Hematopoietic multipotent progenitor cell treated with erythropoietin and hydrocortisone succinate and interleukin-3 and kit ligand, for 6 days (in vitro differentiated cells): ENCODE results near the gene ASB1.

ENCODE experiments used
- DNase-seq: peaks from one replicate; pipeline ENCODE4 v3.0.0-alpha.2; 2015

Gene ASB1

GRCh38 chr2:238446371-238446770 is 19.6 kb downstream of the ASB1 start:
- no peak for DNase-seq

- no peak for DNase-seq
Observed at GRCh38 chr2:238448031-238448955, 21.6 kb downstream of the ASB1 start.

- no peak for DNase-seq
Observed at GRCh38 chr2:238449241-238449640, 22.5 kb downstream of the ASB1 start.

GRCh38 chr2:238449909-238450417 is 23.2 kb downstream of the ASB1 start:
- DNase-seq = peak; percentile 17

GRCh38 chr2:238450440-238450861 is 23.7 kb downstream of the ASB1 start:
- no peak for DNase-seq

GRCh38 chr2:238453842-238454241 is 27.1 kb downstream of the ASB1 start:
- DNase-seq = no peak

- DNase-seq = no peak
Observed at GRCh38 chr2:238456449-238456848, 29.7 kb downstream of the ASB1 start.

GRCh38 chr2:238456970-238457926 is 30.5 kb downstream of the ASB1 start:
- DNase-seq = no peak

GRCh38 chr2:238457927-238458324 is 31.2 kb downstream of the ASB1 start:
- DNase-seq = no peak

- DNase-seq = no peak
Observed at GRCh38 chr2:238458651-238459050, 31.9 kb downstream of the ASB1 start.

GRCh38 chr2:238459081-238459629 is 32.4 kb downstream of the ASB1 start:
- no peak for DNase-seq

GRCh38 chr2:238461051-238461450 is 34.3 kb downstream of the ASB1 start:
- no peak for DNase-seq

- no peak for DNase-seq
Observed at GRCh38 chr2:238461491-238461890, 34.8 kb downstream of the ASB1 start.

GRCh38 chr2:238461916-238462315 is 35.2 kb downstream of the ASB1 start:
- no peak for DNase-seq

- peak; percentile 75 for DNase-seq
Observed at GRCh38 chr2:238462782-238463396, 36.2 kb downstream of the ASB1 start.

GRCh38 chr2:238464389-238464788 is 37.7 kb downstream of the ASB1 start:
- no peak for DNase-seq

GRCh38 chr2:238465487-238466242 is 38.9 kb downstream of the ASB1 start:
- DNase-seq = no peak

- no peak for DNase-seq
Observed at GRCh38 chr2:238466243-238466756, 39.6 kb downstream of the ASB1 start.

- DNase-seq = no peak
Observed at GRCh38 chr2:238467062-238467461, 40.3 kb downstream of the ASB1 start.

GRCh38 chr2:238467792-238468191 is 41.1 kb downstream of the ASB1 start:
- no peak for DNase-seq

- no peak for DNase-seq
Observed at GRCh38 chr2:238469155-238469554, 42.4 kb downstream of the ASB1 start.

- DNase-seq = no peak
Observed at GRCh38 chr2:238473014-238473413, 46.3 kb downstream of the ASB1 start.
